PC-9 (cell line): ENCODE measurements around the gene FSIP1. TPM values are rescaled to one million over a fixed set of nuclear protein-coding genes. Genes with fewer than 3 reads are reported as not detected.

Source experiments
- BruUV-seq: library from RNA; stranded (reverse); fragments of 400-500 nt; replicated peaks from 2 replicates; lab custom pipeline; 2021; lab: Mats Ljungman, UMichigan
- CTCF ChIA-PET: fragments of 300-600 bp; sonication (Branson Sonifier 250); formaldehyde crosslinking; loops from one replicate; lab custom pipeline; 2022; ENCODE audit warnings: antibody characterized with exemption; lab: Charles Lee
- POLR2A ChIA-PET: fragments of 300-600 bp; sonication (Branson Sonifier 250); formaldehyde crosslinking; loops from one replicate; lab custom pipeline; 2022; ENCODE audit warnings: antibody characterized with exemption; ENCODE audit not compliant: unreplicated experiment; lab: Charles Lee
- DNase-seq, 2 experiments: peaks; one replicate each; pipeline versions ENCODE4 v3.0.0 to v3.0.0-alpha.2; 2015 to 2022; ENCODE audit warnings: mixed read lengths in 1 of 2
- H2AFZ ChIP-seq: fragments of 200-600 bp; sonication (generic); 2 replicates; pipeline ENCODE4 v1.8.1; 2017; ENCODE audit warnings: antibody characterized with exemption
- H3F3A ChIP-seq: fragments of 200-600 bp; sonication (generic); 2 replicates; pipeline ENCODE4 v1.8.1; 2017; ENCODE audit warnings: antibody characterized with exemption, mild to moderate bottlenecking, low read depth; ENCODE audit not compliant: insufficient read depth
- H3K27ac ChIP-seq: fragments of 200-600 bp; sonication (generic); 2 replicates; pipeline ENCODE4 v1.6.1; 2016; ENCODE audit warnings: mixed run types
- H3K27me3 ChIP-seq: fragments of 200-600 bp; sonication (generic); 2 replicates; pipeline ENCODE4 v1.6.1; 2016; ENCODE audit warnings: low read depth, mixed run types; ENCODE audit not compliant: insufficient read depth
- H3K36me3 ChIP-seq: fragments of 200-600 bp; sonication (generic); 2 replicates; pipeline ENCODE4 v1.6.1; 2016; ENCODE audit warnings: low read depth, mixed run types
- H3K4me1 ChIP-seq: fragments of 200-600 bp; sonication (generic); replicated peaks from 2 replicates; pipeline ENCODE4 v1.6.1; 2016; ENCODE audit warnings: mixed run types; ENCODE audit not compliant: insufficient read depth
- H3K4me2 ChIP-seq: fragments of 200-600 bp; sonication (generic); 2 replicates; pipeline ENCODE4 v1.6.1; 2017; ENCODE audit warnings: mixed run types
- H3K4me3 ChIP-seq: fragments of 200-600 bp; sonication (generic); 2 replicates; pipeline ENCODE4 v1.6.1; 2016; ENCODE audit warnings: mixed run types
- H3K79me2 ChIP-seq: fragments of 200-600 bp; sonication (generic); 2 replicates; pipeline ENCODE4 v1.6.1; 2017; ENCODE audit warnings: low read depth, mixed run types
- H3K9me2 ChIP-seq: fragments of 200-600 bp; sonication (generic); 2 replicates; pipeline ENCODE4 v1.8.1; 2017; ENCODE audit warnings: mild to moderate bottlenecking; ENCODE audit not compliant: insufficient read depth
- H3K9me3 ChIP-seq: fragments of 200-600 bp; sonication (generic); 2 replicates; pipeline ENCODE4 v1.8.1; 2016; ENCODE audit warnings: low read depth; ENCODE audit not compliant: insufficient read depth
- H4K20me1 ChIP-seq: fragments of 200-600 bp; sonication (generic); 2 replicates; pipeline ENCODE4 v1.8.1; 2017; ENCODE audit not compliant: insufficient read depth
- CTCF ChIP-seq: fragments of 200-600 bp; sonication (generic); conservative IDR thresholded peaks from 2 replicates; pipeline ENCODE4 v1.6.1; 2017; ENCODE audit warnings: mixed run types, antibody characterized with exemption, mild to moderate bottlenecking, moderate library complexity
- EZH2 ChIP-seq: fragments of 200-600 bp; sonication (generic); IDR thresholded peaks from 2 replicates; pipeline ENCODE4 v1.8.0; 2017; ENCODE audit warnings: antibody characterized with exemption, low read depth
- intact Hi-C: fragments of 100-400 bp; cut with micrococcal nuclease; formaldehyde crosslinking; loops from one replicate; pipeline ENCODE4 v1.10.0; 2022; ENCODE audit not compliant: unreplicated experiment
- total RNA-seq: library from RNA; stranded (reverse); gene quantifications from 2 replicates; pipeline ENCODE4 v1.2.3, GENCODE V29; 2021

FSIP1 gene
- total RNA-seq, 1 experiment from 2014 or later: 1.2 TPM

GRCh38 chr15:39777496-39777895 is 5.1 kb downstream of the FSIP1 start:
- BruUV-seq: no TSS peak
- DNase-seq: no peak
- no peak overlapping the region for H3K4me2 ChIP-seq
- no peaks in the 10 kb centered on the region for H3K79me2 ChIP-seq
- H3K4me3 ChIP-seq: no peak overlapping the region
- no peaks in the 10 kb centered on the region for H3K27me3 ChIP-seq
- no peak for TF ChIP-seq EZH2
- no peak for TF ChIP-seq CTCF
- no peaks in the 10 kb centered on the region for H3K36me3 ChIP-seq
- H2AFZ ChIP-seq: no peak overlapping the region
- H4K20me1 ChIP-seq: no peaks in the 10 kb centered on the region
- no peaks in the 10 kb centered on the region for H3K9me3 ChIP-seq
- ChIA-PET CTCF (no interaction called here), POLR2A (no interaction called here)
- intact Hi-C loops: no loop called here
- no peaks in the 10 kb centered on the region for H3K4me1 ChIP-seq
- no peaks in the 10 kb centered on the region for H3K9me2 ChIP-seq
- no peaks in the 10 kb centered on the region for H3F3A ChIP-seq
- no peak overlapping the region for H3K27ac ChIP-seq

- ChIA-PET POLR2A (no interaction called here), CTCF (no interaction called here)
- no peak overlapping the region for H3K27ac ChIP-seq
- no peaks in the 10 kb centered on the region for H4K20me1 ChIP-seq
- H3K4me2 ChIP-seq: no peak overlapping the region
- no peaks in the 10 kb centered on the region for H3K9me2 ChIP-seq
- H3K4me3 ChIP-seq: no peak overlapping the region
- no peak overlapping the region for H2AFZ ChIP-seq
- H3K36me3 ChIP-seq: no peaks in the 10 kb centered on the region
- no peak for DNase-seq
- no peaks in the 10 kb centered on the region for H3K79me2 ChIP-seq
- H3K27me3 ChIP-seq: no peaks in the 10 kb centered on the region
- H3K4me1 ChIP-seq: no peaks in the 10 kb centered on the region
- no peaks in the 10 kb centered on the region for H3K9me3 ChIP-seq
- BruUV-seq: no TSS peak
- TF ChIP-seq EZH2 (no peak), CTCF (no peak)
- intact Hi-C loops: no loop called here
- no peaks in the 10 kb centered on the region for H3F3A ChIP-seq
Measured at GRCh38 chr15:39776068-39776467, 6.6 kb downstream of the FSIP1 start.

GRCh38 chr15:39774688-39775267 is 7.9 kb downstream of the FSIP1 start:
- no peaks in the 10 kb centered on the region for H3K9me2 ChIP-seq
- no peaks in the 10 kb centered on the region for H3K79me2 ChIP-seq
- H4K20me1 ChIP-seq: no peaks in the 10 kb centered on the region
- H3K9me3 ChIP-seq: no peaks in the 10 kb centered on the region
- no peak overlapping the region for H3K4me3 ChIP-seq
- no peak overlapping the region for H3K27ac ChIP-seq
- ChIA-PET POLR2A (no interaction called here), CTCF (interaction anchor here (0.6 kb wide), 2 partner anchors 30 to 376 kb away, joined by 4 to 5 read pairs; no protein-coding TSS in a partner anchor)
- TF ChIP-seq EZH2: no peak
- TF ChIP-seq CTCF: no peak
- no peaks in the 10 kb centered on the region for H3K4me1 ChIP-seq
- no TSS peak for BruUV-seq
- intact Hi-C loops: no loop called here
- H3F3A ChIP-seq: no peaks in the 10 kb centered on the region
- H3K27me3 ChIP-seq: no peaks in the 10 kb centered on the region
- no peak for DNase-seq
- H2AFZ ChIP-seq: no peak overlapping the region
- no peak overlapping the region for H3K4me2 ChIP-seq
- no peaks in the 10 kb centered on the region for H3K36me3 ChIP-seq
